Measurements from ENCODE around the gene PRRC2A.

DNA sequence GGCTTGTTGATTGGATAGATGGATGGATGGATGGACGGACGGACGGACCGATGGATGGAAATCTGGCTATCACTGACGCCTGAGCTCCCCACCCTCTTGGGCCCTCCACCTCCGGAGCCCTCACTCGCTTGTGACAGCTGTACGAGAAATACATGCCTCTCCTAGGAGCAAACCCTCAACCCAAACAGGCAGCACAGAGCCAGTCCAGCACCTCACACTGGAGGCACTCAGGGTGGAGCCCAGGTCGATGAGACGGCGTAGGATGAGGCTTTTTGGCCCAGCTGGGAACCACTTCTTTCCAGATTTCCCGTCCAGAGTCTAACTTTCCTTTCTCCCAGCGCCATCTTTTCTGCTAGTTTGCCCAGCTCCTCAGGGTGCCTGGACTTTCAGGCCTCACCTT is 63.1 kb downstream of the PRRC2A start:
- TF ChIP-seq, protein P1, sequence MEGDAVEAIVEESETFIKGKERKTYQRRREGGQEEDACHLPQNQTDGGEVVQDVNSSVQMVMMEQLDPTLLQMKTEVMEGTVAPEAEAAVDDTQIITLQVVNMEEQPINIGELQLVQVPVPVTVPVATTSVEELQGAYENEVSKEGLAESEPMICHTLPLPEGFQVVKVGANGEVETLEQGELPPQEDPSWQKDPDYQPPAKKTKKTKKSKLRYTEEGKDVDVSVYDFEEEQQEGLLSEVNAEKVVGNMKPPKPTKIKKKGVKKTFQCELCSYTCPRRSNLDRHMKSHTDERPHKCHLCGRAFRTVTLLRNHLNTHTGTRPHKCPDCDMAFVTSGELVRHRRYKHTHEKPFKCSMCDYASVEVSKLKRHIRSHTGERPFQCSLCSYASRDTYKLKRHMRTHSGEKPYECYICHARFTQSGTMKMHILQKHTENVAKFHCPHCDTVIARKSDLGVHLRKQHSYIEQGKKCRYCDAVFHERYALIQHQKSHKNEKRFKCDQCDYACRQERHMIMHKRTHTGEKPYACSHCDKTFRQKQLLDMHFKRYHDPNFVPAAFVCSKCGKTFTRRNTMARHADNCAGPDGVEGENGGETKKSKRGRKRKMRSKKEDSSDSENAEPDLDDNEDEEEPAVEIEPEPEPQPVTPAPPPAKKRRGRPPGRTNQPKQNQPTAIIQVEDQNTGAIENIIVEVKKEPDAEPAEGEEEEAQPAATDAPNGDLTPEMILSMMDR (conservative IDR thresholded peaks at IDR 0.05; ENCODE audit: low read depth, low read length): no peak
- no peak for TF ChIP-seq EZH2phosphoT487 (IDR thresholded peaks at IDR 0.05; ENCODE audit: borderline replicate concordance, low read length)

Data from PC-3 (cell line).